Measurements from ENCODE around the gene ZGPAT. TPM values are rescaled to one million over a fixed set of nuclear protein-coding genes. Genes with fewer than 3 reads are reported as not detected.

The ZGPAT gene
- total RNA-seq, 1 experiment from 2014 or later = 69.3 TPM

GRCh38 chr20:63739130-63740069 is 31.6 kb downstream of the ZGPAT start, which contains the start of gene SLC2A4RG:
Gene SLC2A4RG, plus strand, starts transcription at chr20:63739776. Its CDS starts 137 bp downstream, at chr20:63739913.
- Mint-ChIP-seq H3K9me3 (ENCODE audit: unreplicated experiment) (no peaks in the 10 kb centered on the region), H3K36me3 (ENCODE audit: insufficient read depth, unreplicated experiment) (peaks cover 79% of the 10 kb centered on the region), H3K27ac (ENCODE audit: unreplicated experiment) (peak within 1 kb of the TSS; percentile 87), H3K4me1 (ENCODE audit: low read depth, unreplicated experiment) (no peaks in the 10 kb centered on the region), H3K4me3 (ENCODE audit: unreplicated experiment) (peak within 1 kb of the TSS; percentile 88), H3K27me3 (ENCODE audit: insufficient read depth, unreplicated experiment) (no peaks in the 10 kb centered on the region)
- TF ChIP-seq CTCF (IDR thresholded peaks at IDR 0.05; ENCODE audit: insufficient read depth in 1 of 2, low read depth in 1 of 2, low read length in 1 of 2, severe bottlenecking in 1 of 2, unreplicated experiment in 1 of 2) = no peak
- Histone ChIP-seq H3K4me1 (peaks cover 24% of the 10 kb centered on the region), H3K4me3 (ENCODE audit: low read depth, low read length) (peak within 1 kb of the TSS; percentile 72), H3K36me3 (ENCODE audit: control insufficient read depth, insufficient read depth, low read length) (peaks cover 19% of the 10 kb centered on the region), H3K9me3 (no peaks in the 10 kb centered on the region), H3K27me3 (replicated peaks; ENCODE audit: control insufficient read depth, insufficient read depth, low read length) (no peaks in the 10 kb centered on the region)
- BruUV-seq (replicated peaks) = no TSS peak
- CTCF ChIA-PET = interaction anchor here (0.7 to 1.3 kb wide), 4 partner anchors 14 to 201 kb away, joined by 3 to 6 read pairs (median 4); partner anchors contain the start of genes ARFRP1, TPD52L2 and ZGPAT
- intact Hi-C loops (cut with micrococcal nuclease; ENCODE audit: unreplicated experiment) = no loop called here
- POLR2A ChIA-PET = interaction anchor here (0.5 to 1.6 kb wide), 5 partner anchors 32 to 1334 kb away, joined by 3 to 12 read pairs (median 4); partner anchors contain the start of genes ARFRP1, HELZ2, TPD52L2 and ZGPAT
- peak; percentile 85 to 96 for DNase-seq

DNA sequence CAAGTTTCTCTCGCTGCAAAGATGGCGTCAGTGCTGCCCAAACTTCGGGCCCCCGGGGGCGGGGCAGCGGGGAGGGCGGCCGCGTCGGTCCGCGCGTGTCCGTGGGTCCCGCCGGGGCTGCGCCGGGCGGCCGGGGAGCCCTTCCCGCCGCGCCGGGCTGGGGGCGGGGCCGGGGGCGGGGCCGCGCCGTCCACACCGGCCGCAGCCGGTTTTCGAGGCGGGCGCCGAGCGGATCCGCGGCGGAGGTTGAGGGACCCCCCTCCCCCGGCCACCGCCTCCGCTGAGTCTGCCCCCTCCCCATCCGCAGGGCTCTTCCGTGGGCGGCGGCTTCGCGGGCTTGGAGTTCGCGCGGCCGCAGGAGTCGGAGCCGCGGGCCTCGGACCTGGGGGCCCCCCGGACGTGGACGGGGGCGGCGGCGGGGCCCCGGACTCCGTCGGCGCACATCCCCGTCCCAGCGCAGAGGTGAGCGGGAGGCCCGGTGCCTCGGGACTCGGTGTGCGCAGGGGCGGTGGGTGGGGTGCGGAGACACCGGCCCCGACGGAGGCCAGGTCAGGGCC is 32.3 kb downstream of the ZGPAT start:
- H3K4me1 ChIP-seq = peaks cover 28% of the 10 kb centered on the region
- BruUV-seq (replicated peaks) = no TSS peak
- H3K4me3 ChIP-seq (ENCODE audit: low read depth, low read length) = peak overlapping the region; percentile 72
- Mint-ChIP-seq H3K36me3 (ENCODE audit: insufficient read depth, unreplicated experiment) (peaks cover 83% of the 10 kb centered on the region), H3K27me3 (ENCODE audit: insufficient read depth, unreplicated experiment) (no peaks in the 10 kb centered on the region), H3K9me3 (ENCODE audit: unreplicated experiment) (no peaks in the 10 kb centered on the region), H3K4me3 (ENCODE audit: unreplicated experiment) (peak overlapping the region; percentile 88), H3K27ac (ENCODE audit: unreplicated experiment) (peak overlapping the region; percentile 87), H3K4me1 (ENCODE audit: low read depth, unreplicated experiment) (no peaks in the 10 kb centered on the region)
- no peaks in the 10 kb centered on the region for H3K27me3 ChIP-seq (replicated peaks; ENCODE audit: control insufficient read depth, insufficient read depth, low read length)
- CTCF ChIA-PET = interaction anchor here (0.7 to 1.8 kb wide), 13 partner anchors 10 to 458 kb away, joined by 3 to 27 read pairs (median 6); partner anchors contain the start of genes ARFRP1, PTK6, TPD52L2 and ZGPAT
- TF ChIP-seq CTCF (IDR thresholded peaks at IDR 0.05; ENCODE audit: insufficient read depth in 1 of 2, low read depth in 1 of 2, low read length in 1 of 2, severe bottlenecking in 1 of 2, unreplicated experiment in 1 of 2) = no peak
- intact Hi-C loops (cut with micrococcal nuclease; ENCODE audit: unreplicated experiment) = no loop called here
- peak; percentile 73 to 80 for DNase-seq
- H3K9me3 ChIP-seq = no peaks in the 10 kb centered on the region
- H3K36me3 ChIP-seq (ENCODE audit: control insufficient read depth, insufficient read depth, low read length) = peaks cover 14% of the 10 kb centered on the region
- POLR2A ChIA-PET = interaction anchor here (0.6 to 1.6 kb wide), 10 partner anchors 19 to 323 kb away, joined by 3 to 25 read pairs (median 4); partner anchors contain the start of genes ARFRP1, PPDPF, PRPF6 and RTEL1

All from Caco-2 (cell line).